MCF 10A (cell line): ENCODE results near the gene GPHA2. TPM values are rescaled to one million over a fixed set of nuclear protein-coding genes. Genes with fewer than 3 reads are reported as not detected.

Experiments used
- BruUV-seq: library from RNA; stranded (reverse); fragments of 400-500 nt; replicated peaks from 2 replicates; lab custom pipeline; 2021; lab: Mats Ljungman, UMichigan
- CTCF ChIA-PET: fragments of 300-600 bp; sonication (Branson Sonifier 250); formaldehyde crosslinking; extraction: SDS; loops from one replicate; lab custom pipeline; 2021; ENCODE audit warnings: antibody characterized with exemption, inconsistent platforms; lab: Yijun Ruan, JAX
- POLR2A ChIA-PET: fragments of 300-600, 350-650 bp; sonication (Branson Sonifier 250); formaldehyde crosslinking; extraction: SDS; loops from one replicate; lab custom pipeline; 2020; ENCODE audit warnings: antibody characterized with exemption, inconsistent platforms; lab: Yijun Ruan, JAX
- DNase-seq: peaks from one replicate; pipeline ENCODE4 v3.0.0-alpha.2; 2018; ENCODE audit not compliant: unreplicated experiment
- H3K27ac Mint-ChIP-seq: one replicate; pipeline ENCODE4 v1.8.0; 2022; ENCODE audit warnings: mild to moderate bottlenecking, low read depth, mixed read lengths; ENCODE audit not compliant: unreplicated experiment
- H3K27me3 Mint-ChIP-seq: one replicate; pipeline ENCODE4 v1.8.0; 2022; ENCODE audit warnings: mixed read lengths; ENCODE audit not compliant: insufficient read depth, unreplicated experiment
- H3K36me3 Mint-ChIP-seq: one replicate; pipeline ENCODE4 v1.8.0; 2022; ENCODE audit warnings: mild to moderate bottlenecking, moderate library complexity, mixed read lengths; ENCODE audit not compliant: insufficient read depth, unreplicated experiment
- H3K4me1 Mint-ChIP-seq: one replicate; pipeline ENCODE4 v1.8.0; 2022; ENCODE audit warnings: mixed read lengths; ENCODE audit not compliant: insufficient read depth, unreplicated experiment
- H3K4me3 Mint-ChIP-seq: one replicate; pipeline ENCODE4 v1.8.0; 2022; ENCODE audit warnings: mild to moderate bottlenecking, moderate library complexity, mixed read lengths; ENCODE audit not compliant: unreplicated experiment
- H3K9me3 Mint-ChIP-seq: one replicate; pipeline ENCODE4 v1.8.0; 2022; ENCODE audit warnings: mixed read lengths; ENCODE audit not compliant: unreplicated experiment
- CTCF ChIP-seq: fragments of 200-600 bp; IDR thresholded peaks from one replicate; pipeline ENCODE4 v1.8.0; 2022; ENCODE audit warnings: antibody characterized with exemption, mild to moderate bottlenecking; ENCODE audit not compliant: unreplicated experiment
- intact Hi-C: fragments of 100-400 bp; cut with micrococcal nuclease; formaldehyde crosslinking; loops from 2 replicates; pipeline ENCODE4 v1.14.1; 2022
- microRNA-seq: library from miRNA; unstranded; fragments of <30 nt; microRNA quantifications from one replicate; pipeline ENCODE4 v1.2.0, GENCODE V29; 2022
- total RNA-seq: library from RNA; stranded (reverse); gene quantifications from 2 replicates; pipeline ENCODE4 v1.2.3, GENCODE V29; 2022

GPHA2 gene
- total RNA-seq, 1 experiment from 2014 or later = not detected

GRCh38 chr11:64885367-64886286, 50.1 kb downstream of the GPHA2 start:
- ChIA-PET CTCF (interaction anchor here (0.7 to 19.1 kb wide), 6 partner anchors 8 to 129 kb away, joined by 3 to 286 read pairs (median 4); partner anchors contain the start of genes ARL2 and CDC42BPG), POLR2A (interaction anchor here (1.2 to 2.5 kb wide), 6 partner anchors 9 to 82 kb away, joined by 3 to 9 read pairs (median 6); no protein-coding TSS in a partner anchor)
- peak; percentile 70 for DNase-seq
- Mint-ChIP-seq H3K36me3 (no peaks in the 10 kb centered on the region), H3K4me3 (no peak overlapping the region), H3K9me3 (no peaks in the 10 kb centered on the region), H3K4me1 (peaks cover 10% of the 10 kb centered on the region), H3K27ac (no peak overlapping the region), H3K27me3 (no peaks in the 10 kb centered on the region)
- TF ChIP-seq CTCF = no peak
- no TSS peak for BruUV-seq
- intact Hi-C loops = no loop called here

Small RNA genes within 50 kb of the gene (microRNA-seq; reads per million reads assigned to microRNA genes)
- not detected for gene MIR6749
- gene MIR6750 = 0.79 reads per million

Other genes with a start within 250 kb of the GPHA2 start
- gene NRXN2, start 212.7 kb downstream of the GPHA2 start, total RNA-seq = not detected in 2 replicates
- not detected in 2 replicates for gene RASGRP2, start 191.8 kb downstream of the GPHA2 start, total RNA-seq
- gene PYGM, start 175.9 kb downstream of the GPHA2 start, total RNA-seq = 0.09 and 0.10 TPM in 2 replicates
- gene SF1, start 157.4 kb downstream of the GPHA2 start, total RNA-seq = 446 and 503 TPM in 2 replicates
- 4.9 and 6.8 TPM in 2 replicates for gene MAP4K2, start 132.7 kb downstream of the GPHA2 start, total RNA-seq
- gene MEN1, start 125.3 kb downstream of the GPHA2 start, total RNA-seq = 29.2 and 33.1 TPM in 2 replicates
- 3.0 and 3.7 TPM in 2 replicates for gene CDC42BPG, start 91.2 kb downstream of the GPHA2 start, total RNA-seq
- 67.9 and 80.6 TPM in 2 replicates for gene EHD1, start 57.3 kb downstream of the GPHA2 start, total RNA-seq
- 28.7 and 29.9 TPM in 2 replicates for gene ATG2A, start 18.7 kb downstream of the GPHA2 start, total RNA-seq
- gene PPP2R5B, start 11.2 kb downstream of the GPHA2 start, total RNA-seq = 38.0 and 48.0 TPM in 2 replicates
- not detected in 2 replicates for gene MAJIN, start 36.2 kb upstream of the GPHA2 start, total RNA-seq
- 1.3 and 1.6 TPM in 2 replicates for gene BATF2, start 61.1 kb upstream of the GPHA2 start, total RNA-seq
- 96.8 and 113 TPM in 2 replicates for gene ARL2, start 78.3 kb upstream of the GPHA2 start, total RNA-seq
- 18.0 and 21.0 TPM in 2 replicates for gene SNX15, start 91.5 kb upstream of the GPHA2 start, total RNA-seq
- gene SAC3D1, start 105.3 kb upstream of the GPHA2 start, total RNA-seq = 10.3 and 14.0 TPM in 2 replicates
- not detected in 2 replicates for gene NAALADL1, start 122.7 kb upstream of the GPHA2 start, total RNA-seq
- 9.5 and 17.3 TPM in 2 replicates for gene CDCA5, start 148.1 kb upstream of the GPHA2 start, total RNA-seq
- 50.8 and 52.3 TPM in 2 replicates for gene ZFPL1, start 148.3 kb upstream of the GPHA2 start, total RNA-seq
- 56.1 and 77.0 TPM in 2 replicates for gene VPS51, start 160.3 kb upstream of the GPHA2 start, total RNA-seq
- 8.5 and 14.0 TPM in 2 replicates for gene TM7SF2, start 176.0 kb upstream of the GPHA2 start, total RNA-seq
- 22.0 and 23.6 TPM in 2 replicates for gene ZNHIT2, start 181.8 kb upstream of the GPHA2 start, total RNA-seq
- 1,049 and 1,269 TPM in 2 replicates for gene FAU, start 186.2 kb upstream of the GPHA2 start, total RNA-seq
- gene MRPL49, start 186.4 kb upstream of the GPHA2 start, total RNA-seq = 76.9 and 79.0 TPM in 2 replicates
- gene SYVN1, start 198.6 kb upstream of the GPHA2 start, total RNA-seq = 74.9 and 99.8 TPM in 2 replicates
- gene SPDYC, start 234.3 kb upstream of the GPHA2 start, total RNA-seq = not detected in 2 replicates
- gene CAPN1, start 246.0 kb upstream of the GPHA2 start, total RNA-seq = 111 and 117 TPM in 2 replicates